Heart right ventricle (tissue), 16 donors: ENCODE results near the gene GTF2F1. TPM values are rescaled to one million over a fixed set of nuclear protein-coding genes. Genes with fewer than 3 reads are reported as not detected.

Source experiments
- ATAC-seq, 8 donors: fragments of 200-7000 bp; cut with Tn5 transposase; one replicate each; pipeline ENCODE4 v1.9.1; 2020; ENCODE audit warnings: mild to moderate bottlenecking in 8 of 8, moderate library complexity in 8 of 8, moderate number of reproducible peaks in 1 of 8
- DNase-seq, 2 donors: peaks; one replicate each; pipeline ENCODE4 v3.0.0-alpha.2; 2020
- H3K27ac ChIP-seq, 10 donors: fragments of 200-600 bp; sonication (generic) in 2 of 10; one replicate each; pipeline versions ENCODE4 v1.5.0 to v1.8.0; 2020 to 2022; ENCODE audit warnings: mild to moderate bottlenecking in 3 of 10
- H3K27me3 ChIP-seq, 7 donors: fragments of 200-600 bp; one replicate each; pipeline ENCODE4 v1.8.0; 2021 to 2022; ENCODE audit warnings: mild to moderate bottlenecking in 2 of 7
- H3K36me3 ChIP-seq, 9 donors: fragments of 200-600 bp; sonication (generic) in 1 of 9; one replicate each; pipeline versions ENCODE4 v1.5.0 to v1.8.0; 2020 to 2022; ENCODE audit warnings: mild to moderate bottlenecking in 2 of 9
- H3K4me1 ChIP-seq, 9 donors: fragments of 200-600 bp; sonication (generic) in 1 of 9; one replicate each; pipeline versions ENCODE4 v1.5.0 to v1.8.0; 2020 to 2022; ENCODE audit warnings: mild to moderate bottlenecking in 4 of 9
- H3K4me3 ChIP-seq, 10 donors: fragments of 200-600 bp; sonication (generic) in 2 of 10; one replicate each; pipeline versions ENCODE4 v1.5.0 to v1.8.0; 2020 to 2022; ENCODE audit warnings: mild to moderate bottlenecking in 7 of 10, moderate library complexity in 2 of 10
- H3K9me3 ChIP-seq, 11 donors: fragments of 200-600 bp in 10 of 11; sonication (generic) in 2 of 11; one replicate each; pipeline versions ENCODE4 v1.5.0 to v1.8.0; 2013 to 2022; ENCODE audit warnings: mild to moderate bottlenecking in 2 of 11, control low read depth in 1 of 11, moderate library complexity in 1 of 11
- CTCF ChIP-seq, 9 donors: fragments of 200-600 bp; sonication (generic) in 2 of 9; IDR thresholded peaks; one replicate each; pipeline versions ENCODE4 v1.5.0 to v1.8.0; 2021 to 2022; ENCODE audit warnings: antibody characterized with exemption in 9 of 9, mild to moderate bottlenecking in 5 of 9, moderate library complexity in 1 of 9
- WGBS, 2 donors: extraction: QIAGEN DNeasy Blood & Tissue Kit; methylation state at CpG; one replicate each; pipeline ENCODE4 v1.1.7; 2013; ENCODE audit warnings: inconsistent platforms in 1 of 2; 5-methylcytosine and 5-hydroxymethylcytosine counted together
- intact Hi-C, 10 donors: fragments of 100-400 bp; cut with DNase I; formaldehyde crosslinking; loops; one replicate each; pipeline versions ENCODE4 v1.11.1 to v1.14.2; 2022
- microRNA-seq, 2 donors: library from miRNA; unstranded; fragments of <30 nt; microRNA quantifications; one replicate each; pipeline ENCODE4 v1.2.0, GENCODE V29; 2021
- polyA plus RNA-seq, 2 donors: library from polyadenylated mRNA; stranded (reverse); fragments of 200-250 nt; gene quantifications; one replicate each; pipeline ENCODE4 v1.2.3, GENCODE V29; 2013
- total RNA-seq, 10 donors: library from RNA; stranded (reverse); fragmentation: NEBNext Ultra II Directional in 3 of 10; extraction: Animal tissue kit (Norgen Biotek cat#: 25700) in 3 of 10; gene quantifications; one replicate each; pipeline versions ENCODE4 v1.2.1 to v1.2.4, GENCODE V29; 2021 to 2023
- donor health status: Arrhythmogenic right ventricular cardiomyopathy.
- donor health status: ischemic (EF 13 %, LVEDD 7.1; RV severe dilation, severe dysfunction).
- donor health status: healthy with polysubstance abuse.
- donor health status: DM: no; HTN: yes; CAD: no.
- donor health status: DM: no; HTN: no; CAD: no.
- donor health status: ischemic (EF 25% LVEDD 6.9; RV normal size, moderate dysfunction).
- donor health status: ischemic (EF 25% LVEDD 5.7; RV mildly dilated, moderate dysfunction).
- donor health status: healthy.
- donor health status: DM: yes; HTN: yes; CAD: no.
- donor health status: Ischemic cardiomyopathy.
- donor health status: ischemic (EF 35%, LVEDD 5.7; RV mildly dilated, moderate dysfunction).
- donor health status: nonischemic (EF 11% LVEDD 7.7; RV severe dilation, severe dysfunction).
- donor health status: DM: yes; HTN: yes; CAD: no.
- donor health status: PGD.
- donor health status: ischemic (EF 29% LVEDD 5.4; RV normal size, mild dysfunction).
- donor health status: nonischemic (EF 23%, LVEDD 6.1; RV moderate dilation, normal function).

GTF2F1 gene
- total and polyA plus RNA-seq, 12 donors, result 23.3 to 44.8 (median 30.8) TPM

- H3K4me1 ChIP-seq, result no peaks in the 10 kb centered on the region
- H3K27ac ChIP-seq, result no peak overlapping the region
- no peak for DNase-seq
- TF ChIP-seq CTCF (IDR thresholded peaks at IDR 0.05), result no peak
- no peak overlapping the region for H3K4me3 ChIP-seq
- peaks cover 0 to 20% (median 0%) of the 10 kb centered on the region in 7 donors for H3K27me3 ChIP-seq
- H3K9me3 ChIP-seq, result peaks cover 0 to 6% (median 0%) of the 10 kb centered on the region in 11 donors
- intact Hi-C loops, result no loop called here
- WGBS, 2 donors, result 56 to 59% methylated on average over 14 of the region's 14 CpGs
- no peak for ATAC-seq
- no peaks in the 10 kb centered on the region for H3K36me3 ChIP-seq
Observed at GRCh38 chr19:6340493-6341201, 52.3 kb downstream of the GTF2F1 start.

GRCh38 chr19:6334490-6335285 is 58.3 kb downstream of the GTF2F1 start:
- no peak for TF ChIP-seq CTCF (IDR thresholded peaks at IDR 0.05)

GRCh38 chr19:6333439-6333838 is 59.5 kb downstream of the GTF2F1 start, which contains the start of gene ACER1:
Gene ACER1 (minus strand): TSS chr19:6333612. CDS start chr19:6333551, 61 bp downstream.
- no peak within 1 kb of the TSS for H3K4me3 ChIP-seq
- WGBS, 2 donors, result 78% methylated on average over 17 of the region's 17 CpGs
- ATAC-seq (no peak), DNase-seq (no peak)
- H3K36me3 ChIP-seq, result no peaks in the 10 kb centered on the region
- H3K27ac ChIP-seq, result no peak within 1 kb of the TSS
- TF ChIP-seq CTCF (IDR thresholded peaks at IDR 0.05), result no peak
- peaks cover 0 to 16% (median 0%) of the 10 kb centered on the region in 7 donors for H3K27me3 ChIP-seq
- no peaks in the 10 kb centered on the region for H3K9me3 ChIP-seq
- H3K4me1 ChIP-seq, result no peaks in the 10 kb centered on the region
- intact Hi-C loops, result no loop called here

More at GRCh38 chr19:6334490-6335285, 58.3 kb downstream of the GTF2F1 start:
- WGBS, 2 donors, result 86 to 91% methylated on average over 6 of the region's 6 CpGs
- Histone ChIP-seq H3K4me1 (no peaks in the 10 kb centered on the region), H3K36me3 (no peaks in the 10 kb centered on the region), H3K27ac (no peak overlapping the region), H3K9me3 (peaks cover 0 to 6% (median 0%) of the 10 kb centered on the region in 11 donors), H3K4me3 (no peak overlapping the region), H3K27me3 (peaks cover 0 to 23% (median 0%) of the 10 kb centered on the region in 7 donors)
- DNase-seq (no peak), ATAC-seq (no peak)
- intact Hi-C loops, result no loop called here

Small RNAs within 50 kb of the gene (microRNA-seq; reads per million reads assigned to microRNA genes)
- 0.51 to 1.2 reads per million in 2 donors for gene MIR3940
- 0 reads per million in 2 donors for gene MIR6790
- 0 reads per million in 2 donors for gene MIR6885

Other genes starting within 250 kb of the GTF2F1 start
- gene MLLT1, start 113.2 kb downstream of the GTF2F1 start, total RNA-seq, result 10 to 100 TPM; 27.6 to 48.3 (median 32.4) TPM
- 10 to 100 TPM; 21.4 to 28.7 TPM for gene MLLT1, start 113.2 kb downstream of the GTF2F1 start, polyA plus RNA-seq
- not detected for gene ACER1, start 59.6 kb downstream of the GTF2F1 start, total RNA-seq
- not detected for gene ACER1, start 59.6 kb downstream of the GTF2F1 start, polyA plus RNA-seq
- gene CLPP, start 31.6 kb downstream of the GTF2F1 start, total RNA-seq, result 10 to 100 TPM; 46.0 to 90.0 (median 60.0) TPM
- 100 to 1,000 TPM in 1 of 2 donors, 10 to 100 TPM in 1; 53.2 to 131 TPM for gene CLPP, start 31.6 kb downstream of the GTF2F1 start, polyA plus RNA-seq
- 100 to 1,000 TPM; 134 to 221 (median 171) TPM for gene ALKBH7, start 20.4 kb downstream of the GTF2F1 start, total RNA-seq
- gene ALKBH7, start 20.4 kb downstream of the GTF2F1 start, polyA plus RNA-seq, result 100 to 1,000 TPM; 108 to 159 TPM
- 1 to 10 TPM in 1 of 10 donors, under 1 TPM in 9; 0.36 to 1.4 (median 0.61) TPM for gene PSPN, start 17.2 kb downstream of the GTF2F1 start, total RNA-seq
- gene PSPN, start 17.2 kb downstream of the GTF2F1 start, polyA plus RNA-seq, result under 1 TPM; 0.88 to 0.99 TPM
- gene KHSRP, start 31.6 kb upstream of the GTF2F1 start, total RNA-seq, result 100 to 1,000 TPM in 3 of 10 donors, 10 to 100 TPM in 7; 77.3 to 125 (median 90.5) TPM
- gene KHSRP, start 31.6 kb upstream of the GTF2F1 start, polyA plus RNA-seq, result 10 to 100 TPM; 50.9 to 73.7 TPM
- gene SLC25A41, start 40.6 kb upstream of the GTF2F1 start, total RNA-seq, result under 1 TPM in 6 of 10 donors, not detected in 4; 0.17 to 0.48 (median 0.38) TPM
- 1 to 10 TPM; 1.4 to 1.7 TPM for gene SLC25A41, start 40.6 kb upstream of the GTF2F1 start, polyA plus RNA-seq
- gene SLC25A23, start 66.6 kb upstream of the GTF2F1 start, total RNA-seq, result 100 to 1,000 TPM in 5 of 10 donors, 10 to 100 TPM in 5; 72.2 to 126 (median 95.4) TPM
- 100 to 1,000 TPM in 1 of 2 donors, 10 to 100 TPM in 1; 53.4 to 104 TPM for gene SLC25A23, start 66.6 kb upstream of the GTF2F1 start, polyA plus RNA-seq
- not detected for gene CRB3, start 71.1 kb upstream of the GTF2F1 start, total RNA-seq
- under 1 TPM in 1 of 2 donors, not detected in 1; 0.28 TPM for gene CRB3, start 71.1 kb upstream of the GTF2F1 start, polyA plus RNA-seq
- 1 to 10 TPM in 3 of 10 donors, under 1 TPM in 7; 0.09 to 4.0 (median 0.69) TPM for gene DENND1C, start 88.6 kb upstream of the GTF2F1 start, total RNA-seq
- 1 to 10 TPM in 1 of 2 donors, under 1 TPM in 1; 0.43 to 1.1 TPM for gene DENND1C, start 88.6 kb upstream of the GTF2F1 start, polyA plus RNA-seq
- gene TUBB4A, start 109.1 kb upstream of the GTF2F1 start, total RNA-seq, result 1 to 10 TPM in 4 of 10 donors, under 1 TPM in 6; 0.19 to 6.6 (median 0.81) TPM
- 1 to 10 TPM in 1 of 2 donors, under 1 TPM in 1; 0.46 to 2.9 TPM for gene TUBB4A, start 109.1 kb upstream of the GTF2F1 start, polyA plus RNA-seq
- gene TNFSF9, start 137.9 kb upstream of the GTF2F1 start, total RNA-seq, result under 1 TPM in 7 of 10 donors, not detected in 3; 0.13 to 0.88 (median 0.22) TPM
- under 1 TPM; 0.14 to 0.15 TPM for gene TNFSF9, start 137.9 kb upstream of the GTF2F1 start, polyA plus RNA-seq
- under 1 TPM in 1 of 10 donors, not detected in 9; 0.49 TPM for gene CD70, start 198.0 kb upstream of the GTF2F1 start, total RNA-seq
- not detected for gene CD70, start 198.0 kb upstream of the GTF2F1 start, polyA plus RNA-seq